ENCODE results near the gene TMEM229B.
A peak's percentile ranks its signal among the peaks of the same experiment; 100 is the strongest.

TMEM229B gene

DNA sequence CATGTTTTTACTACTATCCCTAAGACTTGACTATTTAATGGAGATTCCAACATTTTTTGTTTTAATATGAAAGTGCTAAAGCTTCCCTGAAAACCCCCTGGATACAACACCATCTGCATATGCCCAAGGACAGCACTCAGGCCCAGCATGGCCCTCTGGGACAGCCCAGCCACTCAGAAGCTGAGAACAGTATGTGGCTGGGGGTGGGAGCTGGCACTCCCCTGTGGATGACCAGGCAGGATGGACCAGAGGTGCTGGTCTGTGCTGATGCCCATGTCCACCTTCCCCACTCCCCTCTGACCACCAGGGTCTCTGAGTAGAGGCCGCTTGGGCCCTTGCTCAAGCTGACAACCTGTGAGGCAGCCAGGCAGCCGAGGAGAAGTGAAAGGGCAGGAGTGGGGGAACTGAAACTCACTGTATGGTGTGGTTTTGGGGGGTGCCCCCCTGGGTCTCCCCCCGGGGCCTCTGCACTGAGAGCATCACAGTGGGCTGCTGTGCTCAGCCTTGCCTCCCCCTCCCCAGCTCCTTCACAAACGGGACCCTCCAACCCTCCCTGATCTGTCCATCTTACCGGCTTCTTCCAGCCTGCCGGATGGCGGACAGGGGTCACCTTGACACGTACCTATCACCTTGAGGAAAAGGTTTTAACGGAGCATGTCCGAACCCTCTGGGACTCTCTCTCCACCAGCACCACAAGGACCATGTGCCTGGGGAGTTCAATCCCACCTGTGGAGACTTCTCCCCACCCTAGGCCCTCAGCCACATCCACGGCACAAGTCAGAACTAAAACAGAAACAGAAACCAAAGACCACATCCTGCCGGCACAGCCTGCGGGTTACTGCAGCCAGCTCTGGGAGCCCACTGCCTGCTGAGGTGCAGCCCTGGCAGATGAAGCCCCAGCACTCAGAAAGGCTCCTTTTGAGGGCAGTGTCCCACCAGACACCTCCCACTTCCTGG, at the start of gene TMEM229B:
Gene TMEM229B (minus strand): TSS at position 785 of the 957 bp plus-strand sequence. CDS start 14,798 bp downstream, outside the sequence.
- DNase-seq (ENCODE audit: low read depth in 1 of 2, low spot score in 1 of 2), result peak; percentile 37 to 55

DNA sequence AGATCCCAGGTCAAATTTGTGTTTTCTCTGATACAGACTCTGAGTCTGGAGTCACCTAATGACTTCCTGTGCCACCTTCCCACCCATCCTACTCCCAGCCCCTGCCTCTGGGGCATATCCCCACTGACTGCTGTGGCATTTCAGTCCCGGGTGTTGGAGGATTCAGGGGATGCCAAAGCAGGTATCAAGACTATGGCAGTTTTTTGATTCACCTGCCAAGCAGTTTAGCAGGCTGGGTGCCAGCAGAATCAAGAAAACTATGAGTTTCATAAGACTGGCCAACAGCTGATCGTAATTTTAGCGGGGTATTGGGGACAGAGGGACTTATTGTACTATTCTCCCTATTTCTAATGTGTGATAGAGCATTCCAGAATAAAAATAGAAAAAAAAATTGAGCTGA, 49.2 kb upstream of the TMEM229B start:
- DNase-seq (ENCODE audit: low read depth in 1 of 2, low spot score in 1 of 2), result no peak

DNA sequence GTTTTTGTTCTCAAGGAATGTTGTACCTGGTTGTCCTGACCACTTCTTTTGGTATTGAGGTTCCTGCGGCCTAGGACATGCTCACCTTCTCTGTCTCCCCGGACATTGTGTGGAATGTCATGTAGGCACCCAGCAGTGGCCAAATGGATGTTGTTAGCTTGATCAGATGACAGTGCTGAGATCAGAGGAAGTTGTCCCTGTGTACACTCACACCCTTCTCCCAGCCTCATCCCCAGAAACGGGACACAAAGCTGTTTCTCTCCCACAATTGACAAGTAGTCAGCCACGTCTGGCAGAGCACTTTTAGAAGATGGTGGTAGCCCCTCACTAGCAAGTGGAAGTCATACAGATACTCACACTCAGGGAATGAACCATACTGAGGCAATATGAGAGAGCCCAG, 47.6 kb upstream of the TMEM229B start:
- DNase-seq (ENCODE audit: low read depth in 1 of 2, low spot score in 1 of 2), result no peak

DNA sequence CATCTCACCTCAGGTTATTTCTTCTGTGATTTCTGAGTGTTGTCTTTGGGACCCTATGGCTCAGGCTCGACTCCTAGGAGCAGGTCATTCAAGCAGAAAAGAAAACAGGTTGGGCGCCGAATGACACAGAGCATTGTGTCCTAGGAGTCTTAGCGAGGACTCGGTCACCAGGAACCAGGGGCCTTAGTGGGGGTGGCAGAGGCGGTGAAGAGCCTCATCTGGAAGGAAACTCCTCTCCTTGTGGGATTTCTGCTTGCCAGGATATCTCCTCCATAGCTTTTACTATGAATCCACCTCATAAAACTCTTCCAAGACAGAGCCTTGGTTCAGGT, 45.2 kb upstream of the TMEM229B start:
- no peak for DNase-seq (ENCODE audit: low read depth in 1 of 2, low spot score in 1 of 2)

DNA sequence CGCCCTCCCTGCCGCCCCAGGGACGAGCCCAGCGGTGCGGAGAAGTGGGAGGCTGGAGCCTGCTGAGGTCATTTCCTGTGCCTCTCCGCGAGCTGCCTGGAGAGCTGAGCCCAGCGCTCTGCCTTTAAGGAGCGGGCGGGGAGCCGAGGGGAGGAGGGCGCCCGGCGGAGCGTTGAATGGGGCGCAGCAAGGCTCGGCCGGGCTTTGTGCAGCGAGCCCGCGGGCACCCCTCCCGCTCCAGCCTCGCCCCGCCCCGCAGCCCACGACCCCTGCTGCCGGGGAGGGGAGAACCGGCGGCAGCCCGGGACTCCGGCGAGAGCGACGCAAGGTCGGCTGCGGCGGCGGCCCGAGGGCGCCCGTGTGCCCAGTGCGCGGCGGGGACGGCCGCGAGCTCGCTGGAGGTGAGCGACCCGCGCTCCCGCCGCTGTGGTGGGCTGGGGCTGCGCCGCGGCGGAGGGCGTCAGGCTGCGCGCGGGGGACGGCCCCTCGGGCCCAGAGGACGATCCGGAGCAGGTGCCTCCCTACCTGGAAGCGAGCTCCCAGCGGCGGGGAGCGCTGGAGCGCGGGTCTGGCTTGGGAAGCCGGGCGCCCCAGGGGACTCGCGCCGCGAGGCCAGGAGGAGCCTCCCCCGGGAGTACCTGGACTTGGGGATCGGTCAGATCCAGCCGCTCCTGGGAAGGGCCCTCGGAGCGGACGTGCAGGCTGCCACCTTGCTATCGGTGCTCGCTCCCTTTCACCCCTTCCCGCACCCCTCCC, 44.7 kb upstream of the TMEM229B start, which contains the start of gene PLEKHH1:
Gene PLEKHH1 (plus strand): TSS at position 293 of the 756 bp plus-strand sequence. CDS start 8,578 bp downstream, outside the sequence.
- DNase-seq (ENCODE audit: low read depth in 1 of 2, low spot score in 1 of 2), result peak; percentile 35 to 49

DNA sequence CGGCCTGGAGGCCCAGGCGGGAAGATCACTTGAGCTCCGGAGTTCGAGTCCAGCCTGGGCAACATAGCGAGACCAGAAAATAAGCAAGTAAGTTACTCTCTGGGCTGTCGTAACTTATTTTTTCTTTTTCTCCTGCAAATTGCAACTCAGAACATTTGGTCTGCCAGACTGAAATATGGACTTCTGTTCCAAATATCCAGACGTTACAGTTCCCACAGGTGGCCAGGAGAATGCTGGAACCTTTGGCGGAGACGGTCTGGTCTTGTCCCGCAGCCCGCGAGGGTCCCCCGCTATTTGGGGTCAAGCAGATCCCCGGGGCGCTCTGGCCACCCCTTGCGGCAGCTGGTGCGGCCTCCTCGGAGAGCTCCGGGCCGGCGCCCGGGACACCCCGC, 44.1 kb upstream of the TMEM229B start:
- DNase-seq (ENCODE audit: low read depth in 1 of 2, low spot score in 1 of 2), result no peak

DNA sequence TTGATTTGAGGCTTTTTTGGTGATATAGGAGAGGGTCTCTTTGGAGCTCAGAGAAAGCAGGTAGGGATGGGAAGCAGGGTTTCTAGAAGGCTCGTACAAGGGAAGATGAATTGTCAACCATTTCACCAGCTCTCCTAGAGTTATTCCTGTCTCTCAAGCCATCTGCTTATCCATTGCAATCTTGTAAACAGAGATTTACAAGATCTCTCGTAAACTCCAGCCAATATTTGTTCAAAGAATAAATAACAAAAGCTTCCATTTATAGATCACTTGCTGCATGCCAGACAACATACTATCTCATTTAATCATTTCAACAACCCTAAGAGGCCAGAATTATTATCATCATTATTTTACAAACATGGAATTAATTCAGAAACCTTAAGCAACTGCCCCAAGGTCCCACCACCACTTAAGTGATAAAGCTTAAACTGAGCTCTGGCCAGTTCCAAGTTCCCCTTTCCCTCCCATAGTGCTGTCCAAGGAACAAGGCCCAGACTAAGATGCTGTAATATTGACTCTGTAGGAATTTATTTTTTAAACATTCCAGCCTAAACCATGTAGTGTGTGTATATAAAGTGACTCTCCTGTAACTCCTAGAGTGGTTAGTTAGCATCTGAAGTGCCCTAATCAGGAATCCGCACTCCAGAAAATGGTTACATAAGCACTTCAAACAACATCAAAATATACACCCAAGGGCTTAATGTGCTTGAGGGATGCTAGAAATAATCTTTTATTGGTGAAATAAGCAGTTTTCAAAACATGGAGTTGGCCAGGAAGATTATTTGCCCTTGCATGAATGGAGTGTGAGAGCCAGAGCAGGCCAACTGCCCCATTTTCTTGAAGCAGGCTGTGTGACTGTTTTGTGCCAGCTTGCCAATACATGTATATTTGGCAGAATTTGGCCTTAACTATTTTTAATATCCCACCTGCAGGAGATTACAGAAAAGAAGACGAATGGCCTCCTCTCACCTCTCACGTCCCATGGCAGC, 41.7 kb upstream of the TMEM229B start:
- no peak for DNase-seq (ENCODE audit: low read depth in 1 of 2, low spot score in 1 of 2)

DNA sequence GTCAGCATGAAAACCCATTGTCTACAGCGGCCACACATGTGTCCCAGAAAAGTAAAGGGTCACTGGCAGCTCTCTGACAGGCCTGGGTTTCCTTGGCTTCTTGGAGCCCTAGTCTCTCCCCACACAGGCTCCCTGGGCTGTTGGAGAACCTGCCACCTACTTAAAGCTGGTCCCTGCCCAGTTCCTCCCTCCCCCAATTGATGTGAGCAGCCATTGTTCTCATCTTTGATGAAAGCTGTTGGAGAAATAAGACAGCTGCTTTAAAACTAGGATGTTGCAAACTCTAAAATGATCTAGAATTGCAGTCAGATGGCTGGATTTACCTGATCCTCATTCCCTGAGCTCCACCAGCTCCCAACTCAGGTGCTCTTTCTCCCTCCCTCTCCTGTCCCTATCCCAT, 39.8 kb upstream of the TMEM229B start:
- DNase-seq (ENCODE audit: low read depth in 1 of 2, low spot score in 1 of 2), result no peak

DNA sequence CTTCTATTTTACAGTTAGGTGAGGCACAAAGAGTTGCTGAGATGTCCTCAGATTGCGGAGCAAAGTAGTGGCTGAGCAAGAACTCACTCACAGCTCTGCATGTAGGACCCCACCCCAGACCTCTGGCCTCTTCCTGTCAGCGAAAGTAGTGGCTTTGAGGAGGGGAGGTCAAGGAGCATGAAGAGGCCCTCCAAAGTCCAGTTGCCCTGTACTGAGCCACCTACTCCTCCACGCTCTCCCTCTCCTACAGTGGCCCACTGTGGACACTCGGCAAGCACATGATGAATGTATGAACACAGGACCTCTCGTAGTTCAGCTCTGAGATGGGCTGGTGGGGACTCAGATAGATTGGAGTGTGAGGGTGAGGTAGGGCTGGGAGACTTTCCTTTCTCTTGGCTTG, 39.2 kb upstream of the TMEM229B start:
- DNase-seq (ENCODE audit: low read depth in 1 of 2, low spot score in 1 of 2), result no peak

DNA sequence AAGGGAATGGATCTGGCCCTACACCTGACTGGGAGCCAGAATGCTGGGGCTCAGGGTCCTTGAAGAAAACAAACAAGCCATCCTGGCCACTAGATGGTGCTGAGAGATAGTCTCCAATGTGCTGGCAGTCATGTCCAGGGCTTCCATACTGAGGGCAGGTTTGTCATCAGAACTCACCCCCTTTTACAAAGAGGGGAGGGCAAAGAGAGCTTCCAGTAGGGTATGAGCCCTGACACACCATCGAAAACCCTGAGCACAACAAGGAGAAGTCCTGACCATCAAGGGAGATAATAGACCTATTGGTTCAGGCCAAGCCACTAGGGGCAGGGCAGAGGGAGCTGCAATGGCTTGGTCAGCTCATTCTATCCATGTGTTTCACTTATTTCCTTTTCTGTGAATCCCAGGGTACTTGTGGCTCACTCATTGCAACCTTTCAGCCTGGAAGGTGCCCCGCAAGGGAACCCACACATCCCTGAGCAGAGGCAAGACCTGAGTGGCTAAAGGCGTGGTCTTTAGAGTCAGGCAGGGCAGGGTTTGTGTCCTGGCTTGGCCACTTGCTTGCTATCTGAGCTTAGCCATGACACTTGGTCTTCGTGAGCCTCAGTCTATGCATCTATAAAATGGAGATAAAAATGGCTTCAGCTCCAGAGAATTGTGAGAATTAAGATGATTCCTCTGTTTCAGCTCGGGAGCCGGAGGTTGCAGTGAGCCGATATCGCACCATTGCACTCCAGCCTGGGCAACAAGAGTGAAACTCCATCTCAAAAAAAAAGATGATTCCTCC, 38.3 kb upstream of the TMEM229B start:
- DNase-seq (ENCODE audit: low read depth in 1 of 2, low spot score in 1 of 2), result no peak

DNA sequence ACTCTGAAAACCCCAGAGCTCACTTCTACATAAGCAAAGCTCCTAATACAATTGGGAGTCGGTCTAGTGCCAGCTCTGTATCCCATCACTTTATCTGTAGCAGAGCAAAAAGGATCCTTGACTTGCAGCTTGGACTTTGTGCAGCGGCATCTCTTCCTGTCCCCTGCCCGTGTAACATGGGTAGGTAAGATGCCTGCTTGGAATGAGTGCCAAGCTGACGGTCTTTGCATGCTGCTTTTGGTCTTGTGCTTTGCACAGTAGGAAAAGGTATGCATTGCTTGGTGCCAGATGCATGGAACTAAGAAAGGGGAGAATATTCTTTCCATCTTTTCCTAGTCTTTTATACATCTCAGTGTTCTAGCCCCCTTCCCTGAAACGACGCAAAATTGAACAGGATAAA, 37.7 kb upstream of the TMEM229B start:
- DNase-seq (ENCODE audit: low read depth in 1 of 2, low spot score in 1 of 2), result no peak

DNA sequence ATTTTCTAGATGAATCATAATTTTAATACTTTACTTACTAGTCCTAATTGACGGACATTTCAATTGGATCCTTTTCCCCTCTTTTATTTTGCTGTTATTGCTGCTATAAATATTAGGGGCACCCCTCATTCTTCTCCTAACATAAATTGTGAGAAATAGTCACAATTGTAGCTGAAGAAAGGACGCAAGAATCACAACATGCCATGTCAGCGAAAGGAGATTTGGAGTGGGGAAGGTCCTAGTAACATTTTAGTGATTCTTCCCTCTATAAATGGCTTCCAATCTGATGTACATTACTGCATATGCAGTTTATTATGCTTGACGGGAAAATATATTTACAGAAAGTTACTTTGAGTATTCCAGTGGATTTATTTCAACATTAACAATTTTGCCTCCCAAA, 36.9 kb upstream of the TMEM229B start:
- no peak for DNase-seq (ENCODE audit: low read depth in 1 of 2, low spot score in 1 of 2)

DNA sequence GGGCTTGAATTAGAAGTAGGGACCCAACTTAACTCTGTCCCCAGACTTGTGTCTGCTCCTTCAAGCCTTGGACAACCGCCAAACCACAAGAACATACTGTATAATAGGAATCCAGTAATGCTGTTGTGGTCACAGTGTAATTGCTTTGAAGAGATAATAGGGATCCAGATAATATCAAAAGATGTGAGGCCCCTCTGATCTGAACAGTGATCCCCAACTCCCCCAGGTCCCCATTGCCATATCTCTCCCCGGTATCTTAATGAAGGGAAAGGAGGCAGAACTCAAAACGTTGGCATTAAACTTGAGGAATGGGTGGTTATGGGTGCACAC, 36.1 kb upstream of the TMEM229B start:
- no peak for DNase-seq (ENCODE audit: low read depth in 1 of 2, low spot score in 1 of 2)

DNA sequence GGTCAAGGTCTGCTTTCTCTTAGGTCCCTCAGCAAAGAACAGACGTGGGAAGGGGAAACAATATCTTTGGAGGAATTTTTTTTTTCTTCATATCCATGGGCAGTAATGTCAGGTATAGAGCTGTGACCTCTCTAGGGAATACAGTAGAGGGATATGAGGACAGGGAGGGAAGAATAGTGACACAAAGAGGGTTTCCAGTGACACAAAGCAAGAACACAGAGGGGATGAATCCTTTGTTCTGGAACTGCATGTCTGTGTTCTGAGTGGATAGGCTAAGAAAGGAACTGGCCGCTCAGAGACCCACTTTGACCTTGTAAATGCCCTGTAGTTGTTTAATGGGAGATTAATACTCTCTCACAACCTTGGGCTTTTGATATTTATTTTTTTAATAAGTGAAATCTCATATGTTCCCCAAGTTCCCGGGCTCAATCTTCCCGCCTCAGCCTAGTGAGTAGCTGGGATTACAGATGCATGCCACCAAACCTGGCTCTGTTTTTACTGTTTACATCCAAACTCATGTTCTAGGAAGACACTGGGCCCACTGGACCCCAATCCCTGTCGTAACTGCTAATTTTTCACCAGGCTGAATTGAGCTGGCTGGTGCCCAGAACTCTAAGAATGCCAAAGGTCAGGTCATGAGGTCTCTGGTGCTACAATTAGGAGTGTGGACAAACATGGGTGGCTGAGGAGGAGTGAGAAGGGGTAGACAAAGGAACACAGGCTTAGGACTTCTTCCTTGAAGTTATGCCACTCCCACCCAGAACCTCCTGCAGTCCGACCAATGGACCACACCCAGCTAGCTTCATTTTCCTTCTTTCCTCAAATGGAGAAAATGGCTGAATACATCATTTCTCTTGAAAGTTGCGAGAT, 35.5 kb upstream of the TMEM229B start:
- DNase-seq (ENCODE audit: low read depth in 1 of 2, low spot score in 1 of 2), result no peak

DNA sequence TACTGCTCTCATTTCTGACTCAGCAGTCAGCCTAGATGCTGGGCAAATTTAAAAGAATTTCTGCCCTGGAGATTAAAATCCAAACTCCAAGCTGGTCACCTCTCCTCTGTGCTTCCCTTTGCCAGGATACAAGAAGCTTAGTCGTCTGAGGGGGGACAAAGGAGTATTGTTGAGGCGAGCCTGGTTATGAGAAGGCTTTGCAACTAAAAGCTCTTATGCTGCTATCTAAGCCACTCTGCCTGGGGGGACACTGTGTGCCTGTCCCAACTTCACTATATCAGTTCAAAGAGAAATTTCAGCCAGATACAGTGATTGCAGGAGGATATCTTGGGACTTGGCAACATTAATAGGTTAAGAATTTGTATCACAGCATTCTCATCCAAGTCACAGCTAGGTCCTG, 33.7 kb upstream of the TMEM229B start:
- no peak for DNase-seq (ENCODE audit: low read depth in 1 of 2, low spot score in 1 of 2)

DNA sequence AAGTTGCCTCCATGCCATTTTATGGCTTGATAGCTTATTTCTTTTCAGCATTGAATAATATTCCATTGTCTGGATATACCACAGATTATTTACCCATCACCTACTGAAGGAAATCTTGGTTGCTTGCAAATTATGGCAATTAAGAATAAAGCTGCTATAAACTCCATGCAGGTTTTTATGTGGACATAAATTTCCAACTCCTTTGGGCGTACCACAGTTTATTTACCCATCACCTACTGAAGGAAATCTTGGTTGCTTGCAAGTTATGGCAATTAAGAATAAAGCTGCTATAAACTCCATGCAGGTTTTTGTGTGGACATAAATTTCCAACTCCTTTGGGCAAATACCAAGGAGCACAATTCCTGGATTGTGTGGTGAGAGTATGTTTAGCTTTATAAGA, 32.0 kb upstream of the TMEM229B start:
- DNase-seq (ENCODE audit: low read depth in 1 of 2, low spot score in 1 of 2), result no peak

DNA sequence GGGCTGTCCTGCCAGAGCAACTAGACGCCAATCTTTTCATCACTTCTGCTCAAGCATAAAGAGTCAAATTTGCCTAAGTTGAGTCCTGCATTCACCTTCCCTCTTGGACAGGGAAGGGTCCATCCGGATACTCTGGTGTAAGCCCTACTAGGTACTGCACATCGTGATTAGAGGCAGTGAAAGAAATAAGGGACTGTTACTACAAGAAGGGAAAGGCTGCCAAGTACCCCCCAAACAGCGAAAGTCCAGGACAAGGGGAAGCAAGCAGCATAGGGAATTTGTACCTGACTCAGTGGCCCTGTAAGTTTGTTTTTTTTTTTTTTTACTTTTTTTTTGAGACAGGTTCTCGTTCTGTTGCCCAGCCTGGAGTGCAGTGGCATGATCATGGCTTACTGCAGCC, 30.9 kb upstream of the TMEM229B start:
- DNase-seq (ENCODE audit: low read depth in 1 of 2, low spot score in 1 of 2), result no peak

DNA sequence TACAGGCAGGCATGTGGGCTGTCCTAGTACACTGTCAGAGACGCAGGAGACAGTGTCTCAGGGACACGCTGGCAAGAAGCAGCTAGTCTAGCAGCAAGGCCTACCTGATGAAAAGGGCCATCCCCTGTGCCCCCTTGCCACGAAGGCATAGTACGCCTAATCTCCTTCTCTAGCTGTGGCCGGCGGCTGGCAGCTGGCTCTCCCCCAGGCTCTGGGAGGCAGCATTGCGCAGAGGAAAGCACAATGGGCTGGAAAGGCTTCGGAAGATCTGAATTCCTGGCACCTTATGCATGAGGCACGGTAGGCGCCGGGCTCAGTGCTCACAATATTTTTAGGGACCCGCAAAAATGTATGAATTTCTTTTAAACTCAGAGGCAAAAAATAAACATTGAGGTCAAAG, 28.6 kb upstream of the TMEM229B start:
- no peak for DNase-seq (ENCODE audit: low read depth in 1 of 2, low spot score in 1 of 2)

DNA sequence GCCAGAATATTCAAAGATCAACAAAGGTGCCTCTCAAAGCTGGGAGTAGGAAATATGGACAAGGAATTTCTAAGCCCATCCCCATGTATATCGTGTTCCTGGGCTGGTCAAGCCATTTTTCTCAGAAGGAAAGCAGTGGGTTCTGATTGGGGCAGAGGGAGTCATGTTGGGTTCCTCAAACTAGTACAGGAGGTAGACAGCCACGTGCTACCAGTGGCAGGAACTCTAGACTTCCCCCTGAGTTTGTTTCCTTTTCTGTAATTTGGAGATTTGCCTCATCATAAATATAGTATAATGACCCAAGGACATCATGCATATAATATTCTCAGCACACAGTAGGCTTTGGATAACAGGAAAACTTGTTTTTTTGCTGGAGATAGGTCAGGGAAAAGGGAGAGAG, 28.2 kb upstream of the TMEM229B start:
- no peak for DNase-seq (ENCODE audit: low read depth in 1 of 2, low spot score in 1 of 2)

Data from activated CD4-positive, alpha-beta T cell treated with anti-CD3 and anti-CD28 coated beads, Interleukin-2, amount 50 U/mL, for 24 hours (primary cell).